ENCODE measurements around the gene KLHL2. TPM values are rescaled to one million over a fixed set of nuclear protein-coding genes. Genes with fewer than 3 reads are reported as not detected.

The KLHL2 gene
- total and polyA plus RNA-seq, 2 donors (not counting 3 experiments of a cell fraction or from before 2014, with no cell fraction given), result 9.9 to 22.1 TPM

GRCh38 chr4:165345666-165346417 lies 138.5 kb downstream of the KLHL2 start:
- no peaks in the 10 kb centered on the region for H4K20me1 ChIP-seq (replicated peaks; ENCODE audit: control insufficient read depth, extremely low read depth, insufficient read depth, low read length)
- DNase-seq (ENCODE audit: low read depth, low spot score), result no peak
- no TSS peak for BruUV-seq (replicated peaks)
- no peak overlapping the region for H3K4me2 ChIP-seq (ENCODE audit: insufficient read depth, low read length)
- no peak for FAIRE-seq
- no peak overlapping the region for H3K27ac ChIP-seq (ENCODE audit: insufficient read depth, low read depth, low read length)
- ChIA-PET CTCF (interaction anchor here (0.8 to 12.4 kb wide), 10 partner anchors 10 to 233 kb away, joined by 3 to 347 read pairs (median 4); partner anchors contain the start of gene TMEM192), POLR2A (interaction anchor here (0.9 kb wide), 1 partner anchor 12 kb away, joined by 3 read pairs; no protein-coding TSS in a partner anchor)
- no peaks in the 10 kb centered on the region for H3K9me3 ChIP-seq (replicated peaks; ENCODE audit: control insufficient read depth, insufficient read depth, low read length)
- intact Hi-C loops (cut with micrococcal nuclease), result no loop called here
- TF ChIP-seq JUN (IDR thresholded peaks at IDR 0.05; ENCODE audit: borderline replicate concordance, insufficient read depth, insufficient read length, low read depth) (no peak), FOS (IDR thresholded peaks at IDR 0.05; ENCODE audit: borderline replicate concordance, insufficient read depth, low read length) (no peak), MYC (IDR thresholded peaks at IDR 0.05; ENCODE audit: low read depth, low read length) (no peak), POLR2A (IDR thresholded peaks at IDR 0.05; ENCODE audit: low read depth, low read length) (no peak), GATA2 (IDR thresholded peaks at IDR 0.05; ENCODE audit: insufficient read depth, insufficient read length, low read depth, low read length) (no peak), CTCF (IDR thresholded peaks at IDR 0.05; ENCODE audit: extremely low read depth in 1 of 2, insufficient read depth in 1 of 2, low read depth in 1 of 2, low read length in 2 of 2) (no peak)
- dilution Hi-C loops (cut with MboI; ENCODE audit: extremely low pct_ligation_motif_present, low sequenced_read_pairs), result no loop called here
- peaks cover 0 to 1% of the 10 kb centered on the region in 2 experiments for H3K27me3 ChIP-seq (ENCODE audit: control insufficient read depth in 2 of 2, insufficient read depth in 2 of 2, low read length in 2 of 2)
- no peaks in the 10 kb centered on the region for H3K4me1 ChIP-seq (ENCODE audit: control insufficient read depth, extremely low read depth, insufficient read depth, low read length)
- H3K9ac ChIP-seq (replicated peaks; ENCODE audit: extremely low read depth, insufficient read depth, low read length), result no peak overlapping the region
- peaks cover 0 to 12% of the 10 kb centered on the region in 2 experiments for H3K36me3 ChIP-seq (ENCODE audit: control insufficient read depth in 2 of 2, extremely low read depth in 1 of 2, insufficient read depth in 2 of 2, low read length in 2 of 2)
- H3K4me3 ChIP-seq (replicated peaks in 1 of 3; ENCODE audit: insufficient read depth in 1 of 3, low read depth in 1 of 3, low read length in 3 of 3), result no peak overlapping the region
- no peak overlapping the region for H2AFZ ChIP-seq (ENCODE audit: low read depth, low read length)
- no peaks in the 10 kb centered on the region for H3K9me1 ChIP-seq (replicated peaks; ENCODE audit: control insufficient read depth, extremely low read depth, insufficient read depth, low read length)
- no peaks in the 10 kb centered on the region for H3K79me2 ChIP-seq (ENCODE audit: control insufficient read depth, insufficient read depth, low read length)

Measured in endothelial cell of umbilical vein (primary cell).